Measurements from ENCODE around the gene SPOCK2.
"Not testable (repeated sequence)": the region's sequence is repeated elsewhere in the genome, so short reads cannot be mapped to it uniquely, and the experiment has no call there.

Gene SPOCK2

GRCh38 chr10:72056113-72056512, 32.2 kb downstream of the SPOCK2 start:
- DNase-seq (ENCODE audit: low spot score): no peak

GRCh38 chr10:72053690-72054089, 34.7 kb downstream of the SPOCK2 start:
- DNase-seq (ENCODE audit: low spot score): no peak

GRCh38 chr10:72050873-72051272, 37.5 kb downstream of the SPOCK2 start:
- no peak for DNase-seq (ENCODE audit: low spot score)

- no peak for DNase-seq (ENCODE audit: low spot score)
Measured at GRCh38 chr10:72049969-72050781, 38.2 kb downstream of the SPOCK2 start.

GRCh38 chr10:72049472-72049871, 38.9 kb downstream of the SPOCK2 start:
- no peak for DNase-seq (ENCODE audit: low spot score)

GRCh38 chr10:72048450-72049124, 39.8 kb downstream of the SPOCK2 start:
- DNase-seq (ENCODE audit: low spot score): peak; percentile 89

- no peak for DNase-seq (ENCODE audit: low spot score)
Measured at GRCh38 chr10:72045586-72045985, 42.8 kb downstream of the SPOCK2 start.

- DNase-seq (ENCODE audit: low spot score): peak; percentile 43
Measured at GRCh38 chr10:72044417-72045041, 43.8 kb downstream of the SPOCK2 start.

GRCh38 chr10:72043016-72043834, 45.1 kb downstream of the SPOCK2 start:
- no peak for DNase-seq (ENCODE audit: low spot score)

GRCh38 chr10:72041491-72041890, 46.9 kb downstream of the SPOCK2 start:
- DNase-seq (ENCODE audit: low spot score): no peak

GRCh38 chr10:72039377-72039776, 49.0 kb downstream of the SPOCK2 start:
- no peak for DNase-seq (ENCODE audit: low spot score)

GRCh38 chr10:72038458-72039001, 49.8 kb downstream of the SPOCK2 start:
- peak; percentile 70 for DNase-seq (ENCODE audit: low spot score)

GRCh38 chr10:72037811-72038210, 50.5 kb downstream of the SPOCK2 start:
- peak; percentile 44 for DNase-seq (ENCODE audit: low spot score)

- no peak for DNase-seq (ENCODE audit: low spot score)
Measured at GRCh38 chr10:72037266-72037665, 51.1 kb downstream of the SPOCK2 start.

GRCh38 chr10:72035252-72035887, 53.0 kb downstream of the SPOCK2 start:
- DNase-seq (ENCODE audit: low spot score): peak; percentile 34

- no peak for DNase-seq (ENCODE audit: low spot score)
Measured at GRCh38 chr10:72034761-72035160, 53.6 kb downstream of the SPOCK2 start.

GRCh38 chr10:72034040-72034499, 54.3 kb downstream of the SPOCK2 start:
- DNase-seq (ENCODE audit: low spot score): no peak

- DNase-seq (ENCODE audit: low spot score): not testable (repeated sequence)
Measured at GRCh38 chr10:72032409-72033162, 55.8 kb downstream of the SPOCK2 start.

GRCh38 chr10:72031706-72032105, 56.6 kb downstream of the SPOCK2 start:
- no peak for DNase-seq (ENCODE audit: low spot score)

GRCh38 chr10:72030762-72031543, 57.4 kb downstream of the SPOCK2 start:
- DNase-seq (ENCODE audit: low spot score): no peak
